Measurements from ENCODE around the gene JUP.
"Not testable (repeated sequence)": the region's sequence is repeated elsewhere in the genome, so short reads cannot be mapped to it uniquely, and the experiment has no call there.

JUP gene

GRCh38 chr17:41786227-41787020 lies at the start of gene JUP:
Gene JUP, minus strand, starts transcription at chr17:41786711. Its CDS starts 14,857 bp downstream, at chr17:41771854.
- peak; percentile 100 for DNase-seq

GRCh38 chr17:41835800-41836549 lies 49.5 kb upstream of the JUP start, which contains the start of gene NT5C3B:
Gene NT5C3B, minus strand, starts transcription at chr17:41836232. Its CDS starts 39 bp downstream, at chr17:41836193.
- peak; percentile 53 for DNase-seq

DNA sequence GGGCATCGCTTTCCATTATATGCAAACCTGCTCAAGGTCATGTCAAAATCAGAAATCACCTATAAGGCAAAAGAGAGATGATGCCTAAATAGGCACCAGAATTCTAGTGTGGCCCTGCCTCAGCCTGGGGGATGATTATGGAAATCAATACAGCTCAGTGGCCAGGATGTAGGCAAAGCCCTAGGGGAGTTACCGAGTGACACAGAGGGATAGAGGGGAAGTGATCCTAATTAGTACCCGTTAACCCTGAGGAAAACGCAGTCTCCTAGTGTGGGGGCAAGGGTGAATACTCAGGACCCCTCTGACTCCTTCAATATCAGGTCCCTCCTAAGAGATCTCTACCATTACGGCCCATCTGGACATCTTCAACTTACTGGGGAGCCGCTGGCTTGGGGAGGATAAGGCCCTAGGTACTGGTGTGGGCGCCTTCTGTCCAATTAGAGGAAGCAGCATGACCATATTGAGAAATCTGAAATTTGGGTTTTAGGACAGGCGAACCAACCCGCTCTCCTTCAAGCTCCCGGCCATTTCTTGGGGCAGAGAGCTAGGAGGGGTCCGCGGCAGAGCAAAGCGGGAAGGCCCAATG lies 48.8 kb upstream of the JUP start:
- DNase-seq, result peak; percentile 15

DNA sequence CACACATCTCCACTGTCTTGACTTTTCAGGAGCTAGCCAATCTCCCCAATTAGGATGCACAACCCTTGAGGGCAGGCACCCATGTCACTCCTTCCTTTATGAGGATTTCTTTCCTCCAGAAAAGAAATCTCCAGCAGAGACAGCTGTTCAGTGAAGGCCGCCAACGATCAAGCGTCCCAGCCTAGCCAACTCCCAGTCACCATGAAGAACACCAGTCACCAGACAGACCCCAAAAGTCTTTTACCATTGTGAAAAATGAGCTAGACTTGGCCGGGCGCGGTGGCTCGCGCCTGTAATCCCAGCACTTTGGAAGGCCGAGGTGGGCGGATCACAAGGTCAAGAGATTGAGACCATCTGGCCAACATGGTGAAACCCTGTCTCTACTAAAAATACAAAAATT lies 43.5 kb upstream of the JUP start:
- DNase-seq, result not testable (repeated sequence)

DNA sequence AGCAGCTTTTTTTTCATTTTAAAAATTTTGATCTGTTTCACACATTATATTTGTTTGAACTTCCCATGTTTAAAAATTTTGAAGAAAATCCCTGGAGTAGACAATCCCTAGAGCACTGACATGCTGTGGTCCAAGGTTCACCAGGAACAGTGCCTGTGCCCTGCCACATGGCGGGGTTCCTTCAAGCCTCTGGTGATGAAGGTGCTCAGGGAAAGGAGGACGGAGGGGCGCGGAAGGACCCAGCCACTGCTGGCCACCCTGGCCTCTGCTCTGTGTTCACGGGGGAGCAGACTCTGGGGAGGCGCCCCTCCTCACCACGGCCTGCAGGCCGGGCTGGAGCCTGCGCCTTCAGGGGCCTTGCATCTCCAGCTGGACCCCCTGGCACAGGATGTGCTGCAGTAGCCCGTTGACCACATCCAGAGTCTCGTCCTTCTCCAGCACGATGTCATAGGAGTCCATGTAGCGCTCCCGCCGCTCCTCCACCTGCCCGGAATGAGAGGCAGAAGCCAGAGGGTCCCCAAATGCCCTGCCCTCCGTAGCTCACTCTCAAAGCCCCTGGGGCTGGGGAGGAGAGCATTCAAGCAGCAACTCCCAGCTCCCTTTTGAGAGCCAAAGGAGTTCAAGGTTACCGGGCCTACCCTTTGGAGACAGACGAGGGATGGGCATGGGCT lies 38.8 kb upstream of the JUP start:
- no peak for DNase-seq

GRCh38 chr17:41824086-41824485 lies 37.6 kb upstream of the JUP start:
- no peak for DNase-seq

GRCh38 chr17:41823580-41823979 lies 37.1 kb upstream of the JUP start:
- no peak for DNase-seq

DNA sequence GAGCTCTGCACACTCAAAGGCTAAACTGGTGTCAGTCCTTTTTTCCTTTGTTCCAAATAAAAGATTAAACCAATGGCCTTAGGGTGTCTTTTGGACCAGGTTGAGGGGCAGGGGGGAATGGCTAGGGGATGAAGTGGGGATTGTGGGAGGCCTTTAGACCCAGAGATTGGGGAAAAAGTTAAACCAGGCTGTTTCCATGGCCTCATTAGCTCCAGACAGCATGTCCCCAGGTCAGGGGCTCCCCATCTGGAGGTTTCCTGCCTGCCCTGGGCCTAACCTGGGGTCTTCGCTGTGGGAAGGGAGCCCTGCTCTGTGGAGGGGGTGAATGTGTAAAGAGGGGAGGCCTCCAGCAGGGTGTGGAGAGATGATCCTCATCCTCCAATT lies 36.6 kb upstream of the JUP start:
- DNase-seq, result no peak

DNA sequence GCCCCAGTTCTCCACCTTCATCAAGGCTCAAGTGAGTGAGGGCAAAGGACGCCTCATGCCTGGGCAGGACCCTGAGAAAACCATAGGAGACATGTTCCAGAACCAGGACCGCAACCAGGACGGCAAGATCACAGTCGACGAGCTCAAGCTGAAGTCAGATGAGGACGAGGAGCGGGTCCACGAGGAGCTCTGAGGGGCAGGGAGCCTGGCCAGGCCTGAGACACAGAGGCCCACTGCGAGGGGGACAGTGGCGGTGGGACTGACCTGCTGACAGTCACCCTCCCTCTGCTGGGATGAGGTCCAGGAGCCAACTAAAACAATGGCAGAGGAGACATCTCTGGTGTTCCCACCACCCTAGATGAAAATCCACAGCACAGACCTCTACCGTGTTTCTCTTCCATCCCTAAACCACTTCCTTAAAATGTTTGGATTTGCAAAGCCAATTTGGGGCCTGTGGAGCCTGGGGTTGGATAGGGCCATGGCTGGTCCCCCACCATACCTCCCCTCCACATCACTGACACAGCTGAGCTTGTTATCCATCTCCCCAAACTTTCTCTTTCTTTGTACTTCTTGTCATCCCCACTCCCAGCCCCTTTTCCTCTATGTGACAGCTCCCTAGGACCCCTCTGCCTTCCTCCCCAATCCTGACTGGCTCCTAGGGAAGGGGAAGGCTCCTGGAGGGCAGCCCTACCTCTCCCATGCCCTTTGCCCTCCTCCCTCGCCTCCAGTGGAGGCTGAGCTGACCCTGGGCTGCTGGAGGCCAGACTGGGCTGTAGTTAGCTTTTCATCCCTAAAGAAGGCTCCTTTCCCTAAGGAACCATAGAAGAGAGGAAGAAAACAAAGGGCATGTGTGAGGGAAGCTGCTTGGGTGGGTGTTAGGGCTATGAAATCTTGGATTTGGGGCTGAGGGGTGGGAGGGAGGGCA lies 36.0 kb upstream of the JUP start:
- no peak for DNase-seq

DNA sequence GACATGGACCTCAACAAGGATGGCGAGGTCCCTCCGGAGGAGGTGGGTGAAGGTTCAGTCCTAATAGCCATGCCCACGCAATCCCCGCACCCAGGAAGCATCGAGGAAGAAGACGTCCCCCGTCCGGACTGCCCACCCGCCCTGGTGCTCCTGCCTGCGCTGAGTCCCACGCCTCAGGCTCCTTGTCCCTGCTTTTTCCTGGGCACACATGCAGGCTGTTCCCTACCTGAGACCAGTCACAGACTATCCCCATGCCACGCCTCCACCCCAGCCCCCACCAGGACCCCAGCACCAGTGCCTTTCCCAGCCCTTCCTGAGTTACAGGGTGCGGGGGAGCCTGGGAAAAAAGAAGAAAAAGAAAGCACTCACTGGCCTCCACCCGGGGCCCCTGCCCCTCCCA lies 35.3 kb upstream of the JUP start:
- no peak for DNase-seq

DNA sequence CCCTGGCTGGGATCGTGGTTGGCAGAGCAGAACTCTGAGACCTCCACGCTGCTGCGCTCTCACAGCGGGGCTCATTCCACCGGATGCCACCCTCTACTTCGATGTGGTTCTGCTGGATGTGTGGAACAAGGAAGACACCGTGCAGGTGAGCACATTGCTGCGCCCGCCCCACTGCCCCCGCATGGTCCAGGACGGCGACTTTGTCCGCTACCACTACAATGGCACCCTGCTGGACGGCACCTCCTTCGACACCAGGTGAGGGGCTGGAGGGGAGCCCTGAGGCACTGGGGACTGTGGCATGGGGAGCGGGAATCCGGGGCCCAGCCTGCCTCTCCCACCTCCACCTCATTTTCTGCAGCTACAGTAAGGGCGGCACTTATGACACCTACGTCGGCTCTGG lies 31.5 kb upstream of the JUP start:
- DNase-seq, result no peak

- DNase-seq, result no peak
Measured at GRCh38 chr17:41816637-41817320, 30.3 kb upstream of the JUP start.

- no peak for DNase-seq
Measured at GRCh38 chr17:41814195-41814594, 27.7 kb upstream of the JUP start.

- DNase-seq, result no peak
Measured at GRCh38 chr17:41813699-41814124, 27.2 kb upstream of the JUP start.

DNA sequence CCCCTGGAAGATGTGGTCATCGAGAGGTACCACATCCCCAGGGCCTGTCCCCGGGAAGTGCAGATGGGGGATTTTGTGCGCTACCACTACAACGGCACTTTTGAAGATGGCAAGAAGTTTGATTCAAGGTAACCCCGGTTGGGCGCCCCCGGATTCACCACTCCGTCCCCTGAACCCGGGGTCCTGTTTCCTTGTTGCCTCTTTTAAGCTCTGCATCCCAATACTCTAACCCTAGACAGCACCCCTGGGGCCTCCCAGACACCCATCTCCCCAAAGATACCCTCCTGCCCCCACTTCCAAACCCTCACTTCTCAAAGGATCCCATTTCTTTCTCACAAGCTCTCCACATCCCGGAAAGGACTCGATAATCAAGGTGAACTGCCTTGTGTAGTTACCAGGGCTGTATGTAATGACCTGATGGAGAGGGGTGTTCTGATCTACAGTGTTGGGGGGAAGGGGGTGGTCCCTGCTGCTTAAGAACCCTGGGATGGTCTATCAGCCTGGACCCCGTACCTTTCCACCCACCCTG lies 26.7 kb upstream of the JUP start:
- DNase-seq, result no peak

DNA sequence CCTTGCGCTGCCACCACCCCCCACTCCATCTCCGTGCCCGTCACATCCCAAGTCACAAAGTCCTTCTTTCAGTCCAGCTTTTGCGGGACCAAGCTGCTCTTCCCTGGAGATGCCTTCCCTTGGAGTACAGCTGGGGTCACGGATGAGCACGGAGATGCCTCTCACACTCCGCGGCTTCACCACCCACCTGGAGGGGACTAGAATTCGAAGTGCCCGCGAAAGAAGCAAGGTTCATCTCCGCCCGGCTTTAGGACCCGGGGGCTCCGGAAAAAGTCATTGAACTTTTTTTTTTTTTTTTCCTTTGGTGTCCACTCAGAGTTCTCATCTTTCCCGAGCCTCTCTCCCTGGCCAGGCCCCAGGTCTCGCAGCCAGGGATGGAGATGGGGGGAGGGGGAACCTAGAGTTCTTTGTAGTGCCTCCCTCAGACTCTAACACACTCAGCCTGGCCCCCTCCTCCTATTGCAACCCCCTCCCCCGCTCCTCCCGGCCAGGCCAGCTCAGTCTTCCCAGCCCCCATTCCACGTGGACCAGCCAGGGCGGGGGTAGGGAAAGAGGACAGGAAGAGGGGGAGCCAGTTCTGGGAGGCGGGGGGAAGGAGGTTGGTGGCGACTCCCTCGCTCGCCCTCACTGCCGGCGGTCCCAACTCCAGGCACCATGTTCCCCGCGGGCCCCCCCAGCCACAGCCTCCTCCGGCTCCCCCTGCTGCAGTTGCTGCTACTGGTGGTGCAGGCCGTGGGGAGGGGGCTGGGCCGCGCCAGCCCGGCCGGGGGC lies 26.1 kb upstream of the JUP start, which contains the start of gene FKBP10:
TSS of gene FKBP10 (plus strand) at position 624 of the 771 bp plus-strand sequence. CDS start at position 655, 31 bp downstream.
- peak; percentile 92 for DNase-seq

GRCh38 chr17:41811549-41812380 lies 25.3 kb upstream of the JUP start, which contains the start of gene P3H4:
Gene P3H4, minus strand, starts transcription at chr17:41811949. Its CDS starts 34 bp downstream, at chr17:41811915.
- peak; percentile 88 for DNase-seq

GRCh38 chr17:41810659-41811548 lies 24.4 kb upstream of the JUP start:
- DNase-seq, result no peak
